Activated CD4-positive, CD25-positive, alpha-beta regulatory T cell treated with anti-CD3 and anti-CD28 coated beads, Interleukin-2, amount 50 U/mL, for 16 hours (primary cell): ENCODE measurements around the gene PRKAR2A.
"Not testable (repeated sequence)": the region's sequence is repeated elsewhere in the genome, so short reads cannot be mapped to it uniquely, and the experiment has no call there.

Experiments used
- DNase-seq: peaks from one replicate; pipeline ENCODE4 v3.0.0-alpha.2; 2020; ENCODE audit warnings: low read depth, low spot score

Gene PRKAR2A

GRCh38 chr3:48782046-48782445 lies 65.6 kb downstream of the PRKAR2A start:
- no peak for DNase-seq

GRCh38 chr3:48778565-48778964 lies 69.1 kb downstream of the PRKAR2A start:
- DNase-seq: not testable (repeated sequence)

GRCh38 chr3:48776854-48777253 lies 70.8 kb downstream of the PRKAR2A start:
- no peak for DNase-seq

- DNase-seq: no peak
These were observed 77.5 kb downstream of the PRKAR2A start for GRCh38 chr3:48770192-48770502.

GRCh38 chr3:48765376-48765775 lies 82.3 kb downstream of the PRKAR2A start:
- DNase-seq: no peak

GRCh38 chr3:48762816-48763215 lies 84.9 kb downstream of the PRKAR2A start:
- DNase-seq: no peak

- not testable (repeated sequence) for DNase-seq
These were observed 87.6 kb downstream of the PRKAR2A start for GRCh38 chr3:48759991-48760540.

GRCh38 chr3:48759531-48759930 lies 88.1 kb downstream of the PRKAR2A start:
- DNase-seq: not testable (repeated sequence)

- no peak for DNase-seq
These were observed 88.6 kb downstream of the PRKAR2A start for GRCh38 chr3:48759071-48759470.

GRCh38 chr3:48756640-48757039 lies 91.0 kb downstream of the PRKAR2A start:
- no peak for DNase-seq

- DNase-seq: no peak
These were observed 96.8 kb downstream of the PRKAR2A start for GRCh38 chr3:48750856-48751255.

GRCh38 chr3:48748754-48749153 lies 98.9 kb downstream of the PRKAR2A start:
- DNase-seq: no peak

GRCh38 chr3:48747706-48748105 lies 100.0 kb downstream of the PRKAR2A start:
- no peak for DNase-seq

- no peak for DNase-seq
These were observed 100.6 kb downstream of the PRKAR2A start for GRCh38 chr3:48747015-48747615.

GRCh38 chr3:48743773-48744172 lies 103.9 kb downstream of the PRKAR2A start:
- DNase-seq: no peak

- not testable (repeated sequence) for DNase-seq
These were observed 106.4 kb downstream of the PRKAR2A start for GRCh38 chr3:48741226-48741625.

- DNase-seq: peak; percentile 4
These were observed 107.5 kb downstream of the PRKAR2A start for GRCh38 chr3:48739955-48740823.

GRCh38 chr3:48739617-48739954 lies 108.1 kb downstream of the PRKAR2A start:
- no peak for DNase-seq

- DNase-seq: no peak
These were observed 108.6 kb downstream of the PRKAR2A start for GRCh38 chr3:48738926-48739616.

- no peak for DNase-seq
These were observed 109.5 kb downstream of the PRKAR2A start for GRCh38 chr3:48738144-48738536.

- DNase-seq: not testable (repeated sequence)
These were observed 112.5 kb downstream of the PRKAR2A start for GRCh38 chr3:48735075-48735767.

GRCh38 chr3:48734541-48734940 lies 113.1 kb downstream of the PRKAR2A start:
- not testable (repeated sequence) for DNase-seq
